ENCODE measurements around the gene LRMDA.

The LRMDA gene

DNA sequence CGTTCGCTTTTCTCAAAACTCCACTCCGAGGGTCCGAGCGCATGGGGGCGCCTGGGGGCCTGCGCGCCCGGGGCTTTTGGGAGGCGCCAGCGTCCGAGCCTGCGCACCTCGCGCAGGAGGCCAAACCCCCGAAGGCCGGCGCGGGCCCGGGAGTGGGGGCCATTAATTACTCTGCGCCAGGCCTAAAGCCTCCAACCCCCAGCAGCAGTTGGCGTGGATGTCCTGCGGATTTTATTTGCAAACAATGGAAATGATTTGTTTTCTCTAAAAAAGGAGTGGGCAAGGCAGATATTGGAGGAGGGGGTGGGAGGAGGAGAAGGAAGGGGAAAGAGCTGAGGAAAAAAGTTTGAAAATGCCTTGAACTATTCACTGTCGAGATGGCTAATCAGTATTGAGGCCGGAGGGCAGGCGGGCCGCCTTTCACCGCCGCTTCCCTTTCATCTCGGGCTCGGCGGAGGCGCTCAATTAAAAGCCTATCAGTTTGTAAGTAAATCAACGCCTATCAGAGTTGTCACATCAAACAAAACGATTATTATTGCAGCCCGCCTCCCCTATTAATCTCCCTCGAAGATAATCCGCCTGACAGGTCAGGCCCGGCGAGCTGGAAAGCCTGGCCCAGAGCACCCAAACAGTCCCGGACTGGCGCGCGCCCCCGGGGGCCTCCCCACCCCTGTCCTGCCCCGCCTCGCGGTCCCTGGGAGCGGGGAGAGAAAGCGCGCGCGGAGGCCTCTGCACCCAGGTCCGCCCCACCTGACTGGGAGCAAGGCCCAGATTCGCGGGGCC lies 26.4 kb upstream of the LRMDA start (continued):
- TF ChIP-seq, protein P1, sequence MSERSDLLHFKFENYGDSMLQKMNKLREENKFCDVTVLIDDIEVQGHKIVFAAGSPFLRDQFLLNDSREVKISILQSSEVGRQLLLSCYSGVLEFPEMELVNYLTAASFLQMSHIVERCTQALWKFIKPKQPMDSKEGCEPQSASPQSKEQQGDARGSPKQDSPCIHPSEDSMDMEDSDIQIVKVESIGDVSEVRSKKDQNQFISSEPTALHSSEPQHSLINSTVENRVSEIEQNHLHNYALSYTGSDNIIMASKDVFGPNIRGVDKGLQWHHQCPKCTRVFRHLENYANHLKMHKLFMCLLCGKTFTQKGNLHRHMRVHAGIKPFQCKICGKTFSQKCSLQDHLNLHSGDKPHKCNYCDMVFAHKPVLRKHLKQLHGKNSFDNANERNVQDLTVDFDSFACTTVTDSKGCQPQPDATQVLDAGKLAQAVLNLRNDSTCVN (tag by site-specific recombination; optimal IDR thresholded peaks at IDR 0.05): no peak
- no peak for TF ChIP-seq SETDB1 (IDR thresholded peaks at IDR 0.05; ENCODE audit: insufficient read length, low read length)
- no peak for TF ChIP-seq CTCF (tag by site-specific recombination; IDR thresholded peaks at IDR 0.05)
- TF ChIP-seq ZBTB21 (tag by site-specific recombination; IDR thresholded peaks at IDR 0.05): no peak
- no peak for TF ChIP-seq ZNF658 (tag by site-specific recombination; IDR thresholded peaks at IDR 0.05)
- peak; percentile 83; the same call in 1 of the 2 replicates for TF ChIP-seq ZNF423 (tag by site-specific recombination; IDR thresholded peaks at IDR 0.05)
- no peak for TF ChIP-seq ZBTB20 (tag by site-specific recombination; IDR thresholded peaks at IDR 0.05)
- TF ChIP-seq, protein P2, sequence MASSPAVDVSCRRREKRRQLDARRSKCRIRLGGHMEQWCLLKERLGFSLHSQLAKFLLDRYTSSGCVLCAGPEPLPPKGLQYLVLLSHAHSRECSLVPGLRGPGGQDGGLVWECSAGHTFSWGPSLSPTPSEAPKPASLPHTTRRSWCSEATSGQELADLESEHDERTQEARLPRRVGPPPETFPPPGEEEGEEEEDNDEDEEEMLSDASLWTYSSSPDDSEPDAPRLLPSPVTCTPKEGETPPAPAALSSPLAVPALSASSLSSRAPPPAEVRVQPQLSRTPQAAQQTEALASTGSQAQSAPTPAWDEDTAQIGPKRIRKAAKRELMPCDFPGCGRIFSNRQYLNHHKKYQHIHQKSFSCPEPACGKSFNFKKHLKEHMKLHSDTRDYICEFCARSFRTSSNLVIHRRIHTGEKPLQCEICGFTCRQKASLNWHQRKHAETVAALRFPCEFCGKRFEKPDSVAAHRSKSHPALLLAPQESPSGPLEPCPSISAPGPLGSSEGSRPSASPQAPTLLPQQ (tag by site-specific recombination; IDR thresholded peaks at IDR 0.05): no peak
- TF ChIP-seq, protein P3, sequence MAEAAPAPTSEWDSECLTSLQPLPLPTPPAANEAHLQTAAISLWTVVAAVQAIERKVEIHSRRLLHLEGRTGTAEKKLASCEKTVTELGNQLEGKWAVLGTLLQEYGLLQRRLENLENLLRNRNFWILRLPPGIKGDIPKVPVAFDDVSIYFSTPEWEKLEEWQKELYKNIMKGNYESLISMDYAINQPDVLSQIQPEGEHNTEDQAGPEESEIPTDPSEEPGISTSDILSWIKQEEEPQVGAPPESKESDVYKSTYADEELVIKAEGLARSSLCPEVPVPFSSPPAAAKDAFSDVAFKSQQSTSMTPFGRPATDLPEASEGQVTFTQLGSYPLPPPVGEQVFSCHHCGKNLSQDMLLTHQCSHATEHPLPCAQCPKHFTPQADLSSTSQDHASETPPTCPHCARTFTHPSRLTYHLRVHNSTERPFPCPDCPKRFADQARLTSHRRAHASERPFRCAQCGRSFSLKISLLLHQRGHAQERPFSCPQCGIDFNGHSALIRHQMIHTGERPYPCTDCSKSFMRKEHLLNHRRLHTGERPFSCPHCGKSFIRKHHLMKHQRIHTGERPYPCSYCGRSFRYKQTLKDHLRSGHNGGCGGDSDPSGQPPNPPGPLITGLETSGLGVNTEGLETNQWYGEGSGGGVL (tag by site-specific recombination; IDR thresholded peaks at IDR 0.05): no peak
- no peak for TF ChIP-seq YY2 (tag by site-specific recombination; IDR thresholded peaks at IDR 0.05)
- TF ChIP-seq KLF9 (tag by site-specific recombination; IDR thresholded peaks at IDR 0.05; ENCODE audit: low read depth): no peak
- TF ChIP-seq ZNF488 (tag by site-specific recombination; IDR thresholded peaks at IDR 0.05): peak; percentile 18; the same call in 1 of the 2 replicates
- TF ChIP-seq, protein P4, sequence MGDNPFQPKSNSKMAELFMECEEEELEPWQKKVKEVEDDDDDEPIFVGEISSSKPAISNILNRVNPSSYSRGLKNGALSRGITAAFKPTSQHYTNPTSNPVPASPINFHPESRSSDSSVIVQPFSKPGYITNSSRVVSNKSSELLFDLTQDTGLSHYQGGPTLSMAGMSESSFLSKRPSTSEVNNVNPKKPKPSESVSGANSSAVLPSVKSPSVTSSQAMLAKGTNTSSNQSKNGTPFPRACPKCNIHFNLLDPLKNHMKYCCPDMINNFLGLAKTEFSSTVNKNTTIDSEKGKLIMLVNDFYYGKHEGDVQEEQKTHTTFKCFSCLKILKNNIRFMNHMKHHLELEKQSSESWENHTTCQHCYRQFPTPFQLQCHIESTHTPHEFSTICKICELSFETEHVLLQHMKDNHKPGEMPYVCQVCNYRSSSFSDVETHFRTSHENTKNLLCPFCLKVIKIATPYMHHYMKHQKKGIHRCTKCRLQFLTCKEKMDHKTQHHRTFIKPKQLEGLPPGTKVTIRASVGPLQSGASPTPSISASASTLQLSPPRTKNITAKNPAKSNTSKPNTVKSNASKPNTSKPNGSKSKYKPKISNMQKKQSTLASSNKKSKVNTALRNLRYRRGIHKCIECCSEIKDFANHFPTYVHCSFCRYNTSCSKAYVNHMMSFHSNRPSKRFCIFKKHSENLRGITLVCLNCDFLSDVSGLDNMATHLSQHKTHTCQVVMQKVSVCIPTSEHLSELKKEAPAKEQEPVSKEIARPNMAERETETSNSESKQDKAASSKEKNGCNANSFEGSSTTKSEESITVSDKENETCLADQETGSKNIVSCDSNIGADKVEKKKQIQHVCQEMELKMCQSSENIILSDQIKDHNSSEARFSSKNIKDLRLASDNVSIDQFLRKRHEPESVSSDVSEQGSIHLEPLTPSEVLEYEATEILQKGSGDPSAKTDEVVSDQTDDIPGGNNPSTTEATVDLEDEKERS (tag by site-specific recombination; IDR thresholded peaks at IDR 0.05): no peak
- TF ChIP-seq ZNF791 (tag by site-specific recombination; IDR thresholded peaks at IDR 0.05): no peak
- TF ChIP-seq ZNF768 (tag by site-specific recombination; IDR thresholded peaks at IDR 0.05): no peak
- TF ChIP-seq ZNF433 (tag by site-specific recombination; IDR thresholded peaks at IDR 0.05; ENCODE audit: low read depth): no peak
- no peak for TF ChIP-seq ZXDB (tag by site-specific recombination; IDR thresholded peaks at IDR 0.05)
- TF ChIP-seq ZNF792 (tag by site-specific recombination; IDR thresholded peaks at IDR 0.05): no peak
- TF ChIP-seq GFI1B (tag by site-specific recombination; IDR thresholded peaks at IDR 0.05): peak; percentile 82; the same call in 1 of the 2 replicates
- no peak for TF ChIP-seq TRIM28 (IDR thresholded peaks at IDR 0.05; ENCODE audit: borderline replicate concordance, low read length)
- TF ChIP-seq ZBTB8A (tag by site-specific recombination; IDR thresholded peaks at IDR 0.05): no peak; the same call in 1 of the 2 replicates
- TF ChIP-seq ZNF518A (tag by site-specific recombination; conservative IDR thresholded peaks at IDR 0.05; ENCODE audit: low read depth): no peak
- no peak for TF ChIP-seq ZNF610 (tag by site-specific recombination; IDR thresholded peaks at IDR 0.05; ENCODE audit: borderline replicate concordance)
